NCI-H524 (cell line): ENCODE measurements around the gene PEX26.
A peak's percentile ranks its signal among the peaks of the same experiment; 100 is the strongest.
"Not testable (repeated sequence)": the region's sequence is repeated elsewhere in the genome, so short reads cannot be mapped to it uniquely, and the experiment has no call there.

ENCODE experiments used
- DNase-seq, 2 experiments: peaks; one replicate each; lab custom pipeline; 2025; lab: John Stamatoyannopoulos, UW

The PEX26 gene

GRCh38 chr22:18077639-18078328, at the start of gene PEX26:
Gene PEX26, plus strand, starts transcription at chr22:18077990. Its CDS starts 387 bp downstream, at chr22:18078377.
- peak; percentile 93 to 96 for DNase-seq

GRCh38 chr22:18028817-18029527, 48.8 kb upstream of the PEX26 start:
- no peak for DNase-seq

GRCh38 chr22:18029686-18030267, 48.0 kb upstream of the PEX26 start:
- no peak for DNase-seq

- DNase-seq, result no peak
Measured at GRCh38 chr22:18031695-18032454, 45.9 kb upstream of the PEX26 start.

GRCh38 chr22:18032455-18033101, 45.2 kb upstream of the PEX26 start:
- peak; percentile 74 to 88 for DNase-seq

GRCh38 chr22:18033204-18033998, 44.4 kb upstream of the PEX26 start:
- DNase-seq, result no peak

- no peak for DNase-seq
Measured at GRCh38 chr22:18034076-18034475, 43.7 kb upstream of the PEX26 start.

GRCh38 chr22:18035751-18036150, 42.0 kb upstream of the PEX26 start:
- no peak for DNase-seq

GRCh38 chr22:18040898-18041297, 36.9 kb upstream of the PEX26 start:
- not testable (repeated sequence) for DNase-seq

GRCh38 chr22:18042685-18043084, 35.1 kb upstream of the PEX26 start:
- no peak for DNase-seq

GRCh38 chr22:18044548-18045271, 33.1 kb upstream of the PEX26 start:
- peak in 1 of 2 experiments; percentile 74 for DNase-seq

- DNase-seq, result no peak
Measured at GRCh38 chr22:18045794-18046193, 32.0 kb upstream of the PEX26 start.

- no peak for DNase-seq
Measured at GRCh38 chr22:18048041-18048440, 29.7 kb upstream of the PEX26 start.

- no peak for DNase-seq
Measured at GRCh38 chr22:18048441-18048898, 29.3 kb upstream of the PEX26 start.

- no peak for DNase-seq
Measured at GRCh38 chr22:18050065-18050464, 27.7 kb upstream of the PEX26 start.

- not testable (repeated sequence) for DNase-seq
Measured at GRCh38 chr22:18051113-18051512, 26.7 kb upstream of the PEX26 start.

GRCh38 chr22:18053216-18053946, 24.4 kb upstream of the PEX26 start:
- DNase-seq, result not testable (repeated sequence)

GRCh38 chr22:18055619-18056160, 22.1 kb upstream of the PEX26 start:
- no peak for DNase-seq

- DNase-seq, result no peak
Measured at GRCh38 chr22:18056161-18056666, 21.6 kb upstream of the PEX26 start.
